GM23248 (cell line): ENCODE results near the gene CPTP.

Source experiments
- EZH2 ChIP-seq: fragments of 200-600 bp; sonication (generic); IDR thresholded peaks from 2 replicates; pipeline ENCODE4 v1.6.1; 2018; ENCODE audit warnings: antibody characterized with exemption, mild to moderate bottlenecking; ENCODE audit not compliant: insufficient read depth, poor library complexity, severe bottlenecking
- EZH2phosphoT487 ChIP-seq: fragments of 200-600 bp; sonication (generic); IDR thresholded peaks from 2 replicates; pipeline ENCODE4 v1.6.1; 2018; ENCODE audit warnings: antibody characterized with exemption, moderate library complexity, mild to moderate bottlenecking, low read depth; ENCODE audit not compliant: insufficient read depth

GRCh38 chr1:1340791-1341548 lies 16.4 kb downstream of the CPTP start:
- TF ChIP-seq EZH2phosphoT487 (no peak), EZH2 (no peak)
